ENCODE data around the gene CADM2. TPM values are rescaled to one million over a fixed set of nuclear protein-coding genes. Genes with fewer than 3 reads are reported as not detected.

The CADM2 gene
- total RNA-seq, 1 donor from 2014 or later = 6.8 TPM

DNA sequence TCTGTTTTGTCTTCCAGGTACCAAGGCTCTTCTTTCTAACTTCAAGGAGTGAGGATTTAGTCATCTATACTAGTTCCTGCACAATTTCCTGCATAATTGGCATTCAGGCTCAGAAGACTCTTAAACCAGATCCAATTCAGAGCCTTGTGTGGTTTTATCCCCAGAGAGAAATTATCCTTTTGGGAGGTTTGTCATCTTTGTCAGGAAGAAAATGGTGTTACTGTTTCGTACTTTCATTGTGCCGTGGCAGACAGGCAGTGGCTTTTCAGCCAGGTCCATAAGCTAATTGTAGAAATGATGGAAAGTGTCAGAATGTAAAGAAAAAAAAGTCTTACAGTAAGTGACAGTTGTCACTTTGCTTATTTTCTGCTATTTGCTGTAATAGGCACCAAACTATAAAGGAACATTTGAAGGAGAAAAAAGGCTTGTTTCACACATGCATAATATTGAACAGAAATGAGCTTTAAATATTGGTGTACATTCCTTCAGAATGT lies 82.8 kb downstream of the CADM2 start:
- Histone ChIP-seq H3K27ac (no peak overlapping the region), H3K27me3 (no peaks in the 10 kb centered on the region), H3K36me3 (no peaks in the 10 kb centered on the region), H4K20me1 (ENCODE audit: low read depth) (no peaks in the 10 kb centered on the region), H3K79me2 (ENCODE audit: low read depth) (no peaks in the 10 kb centered on the region), H3K9ac (no peak overlapping the region), H3K4me3 (no peak overlapping the region), H3F3A (ENCODE audit: low read depth) (no peaks in the 10 kb centered on the region), H3K4me2 (no peak overlapping the region), H3K9me3 (ENCODE audit: low read depth) (no peaks in the 10 kb centered on the region), H2AFZ (replicated peaks) (no peak overlapping the region), H3K4me1 (peaks cover 22% of the 10 kb centered on the region)
- H3K27me3 Mint-ChIP-seq (ENCODE audit: insufficient read depth, low read depth) = no peaks in the 10 kb centered on the region
- no peaks in the 10 kb centered on the region for H3K9me3 Mint-ChIP-seq
- H3K4me3 Mint-ChIP-seq = no peak overlapping the region
- H3K27ac Mint-ChIP-seq = no peak overlapping the region
- DNase-seq (ENCODE audit: low spot score) = no peak
- no peaks in the 10 kb centered on the region for H3K36me3 Mint-ChIP-seq
- H3K4me1 Mint-ChIP-seq = peaks cover 6% of the 10 kb centered on the region
- TF ChIP-seq EZH2 (IDR thresholded peaks at IDR 0.05) (no peak), EZH2phosphoT487 (IDR thresholded peaks at IDR 0.05) (no peak)
- TF ChIP-seq, protein P1, sequence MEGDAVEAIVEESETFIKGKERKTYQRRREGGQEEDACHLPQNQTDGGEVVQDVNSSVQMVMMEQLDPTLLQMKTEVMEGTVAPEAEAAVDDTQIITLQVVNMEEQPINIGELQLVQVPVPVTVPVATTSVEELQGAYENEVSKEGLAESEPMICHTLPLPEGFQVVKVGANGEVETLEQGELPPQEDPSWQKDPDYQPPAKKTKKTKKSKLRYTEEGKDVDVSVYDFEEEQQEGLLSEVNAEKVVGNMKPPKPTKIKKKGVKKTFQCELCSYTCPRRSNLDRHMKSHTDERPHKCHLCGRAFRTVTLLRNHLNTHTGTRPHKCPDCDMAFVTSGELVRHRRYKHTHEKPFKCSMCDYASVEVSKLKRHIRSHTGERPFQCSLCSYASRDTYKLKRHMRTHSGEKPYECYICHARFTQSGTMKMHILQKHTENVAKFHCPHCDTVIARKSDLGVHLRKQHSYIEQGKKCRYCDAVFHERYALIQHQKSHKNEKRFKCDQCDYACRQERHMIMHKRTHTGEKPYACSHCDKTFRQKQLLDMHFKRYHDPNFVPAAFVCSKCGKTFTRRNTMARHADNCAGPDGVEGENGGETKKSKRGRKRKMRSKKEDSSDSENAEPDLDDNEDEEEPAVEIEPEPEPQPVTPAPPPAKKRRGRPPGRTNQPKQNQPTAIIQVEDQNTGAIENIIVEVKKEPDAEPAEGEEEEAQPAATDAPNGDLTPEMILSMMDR (IDR thresholded peaks at IDR 0.05) = no peak

DNA sequence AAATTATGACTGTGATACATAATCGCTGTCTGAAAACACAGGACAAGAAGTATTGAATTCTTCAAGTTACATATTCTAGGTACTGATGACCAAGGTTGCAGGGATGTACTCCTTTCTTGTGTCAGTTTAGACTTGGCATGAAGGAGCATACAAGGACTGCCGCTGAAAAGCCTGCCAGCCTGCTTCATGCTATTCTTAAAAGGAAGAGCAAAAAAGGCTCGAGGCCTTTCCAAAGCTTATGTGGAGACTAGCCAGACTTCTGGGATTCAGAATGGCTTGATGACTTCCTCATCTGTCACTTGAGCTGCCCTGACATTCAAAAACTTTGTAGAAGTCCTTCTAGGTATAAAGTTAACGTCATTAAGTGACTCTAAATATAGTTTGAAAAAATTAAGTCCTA lies 92.0 kb downstream of the CADM2 start:
- Histone ChIP-seq H3F3A (ENCODE audit: low read depth) (no peaks in the 10 kb centered on the region), H2AFZ (replicated peaks) (no peak overlapping the region), H3K79me2 (ENCODE audit: low read depth) (no peaks in the 10 kb centered on the region), H3K9me3 (ENCODE audit: low read depth) (no peaks in the 10 kb centered on the region), H3K4me3 (no peak overlapping the region), H3K36me3 (no peaks in the 10 kb centered on the region), H3K9ac (no peak overlapping the region), H3K4me2 (no peak overlapping the region), H4K20me1 (ENCODE audit: low read depth) (no peaks in the 10 kb centered on the region), H3K27ac (no peak overlapping the region), H3K27me3 (no peaks in the 10 kb centered on the region), H3K4me1 (no peaks in the 10 kb centered on the region)
- no peak for TF ChIP-seq EZH2phosphoT487 (IDR thresholded peaks at IDR 0.05)
- TF ChIP-seq, protein P1 (IDR thresholded peaks at IDR 0.05) = no peak
- TF ChIP-seq EZH2 (IDR thresholded peaks at IDR 0.05) = no peak
- Mint-ChIP-seq H3K27me3 (ENCODE audit: insufficient read depth, low read depth) (no peaks in the 10 kb centered on the region), H3K27ac (no peak overlapping the region), H3K36me3 (no peaks in the 10 kb centered on the region), H3K9me3 (no peaks in the 10 kb centered on the region), H3K4me1 (no peaks in the 10 kb centered on the region), H3K4me3 (no peak overlapping the region)
- no peak for DNase-seq (ENCODE audit: low spot score)

DNA sequence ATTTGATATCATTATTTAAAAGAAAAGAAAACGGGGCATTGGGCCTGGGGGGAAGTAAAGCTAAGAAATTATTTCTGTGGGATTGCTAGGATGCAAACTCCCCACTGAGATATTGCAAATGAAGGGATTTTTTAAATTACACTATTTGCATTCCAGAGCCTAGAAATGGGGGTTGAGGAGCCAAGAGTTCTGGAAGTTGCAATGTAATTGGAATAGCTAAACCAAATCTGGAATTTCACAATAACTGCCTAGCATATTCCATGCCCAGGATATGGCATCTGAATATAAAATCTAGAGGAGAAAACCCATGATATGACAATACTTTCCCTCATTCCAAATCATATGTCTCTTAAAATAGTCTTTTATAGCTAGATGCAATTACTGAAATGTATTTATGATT lies 93.0 kb downstream of the CADM2 start:
- no peak overlapping the region for H3K4me3 ChIP-seq
- no peaks in the 10 kb centered on the region for H3K36me3 Mint-ChIP-seq

More for the DNA sequence above, 93.0 kb downstream of the CADM2 start:
- H3K27me3 Mint-ChIP-seq (ENCODE audit: insufficient read depth, low read depth) = no peaks in the 10 kb centered on the region
- H3K9ac ChIP-seq = no peak overlapping the region
- no peaks in the 10 kb centered on the region for H3K9me3 ChIP-seq (ENCODE audit: low read depth)
- no peak overlapping the region for H3K4me2 ChIP-seq
- H3K27ac Mint-ChIP-seq = no peak overlapping the region
- no peaks in the 10 kb centered on the region for H3K4me1 ChIP-seq
- H3K27ac ChIP-seq = no peak overlapping the region
- no peaks in the 10 kb centered on the region for H3K27me3 ChIP-seq
- H3K9me3 Mint-ChIP-seq = no peaks in the 10 kb centered on the region
- H3K4me1 Mint-ChIP-seq = no peaks in the 10 kb centered on the region
- no peaks in the 10 kb centered on the region for H3F3A ChIP-seq (ENCODE audit: low read depth)
- no peaks in the 10 kb centered on the region for H3K36me3 ChIP-seq
- no peaks in the 10 kb centered on the region for H3K79me2 ChIP-seq (ENCODE audit: low read depth)
- H2AFZ ChIP-seq (replicated peaks) = no peak overlapping the region
- no peak overlapping the region for H3K4me3 Mint-ChIP-seq
- no peak for DNase-seq (ENCODE audit: low spot score)
- no peaks in the 10 kb centered on the region for H4K20me1 ChIP-seq (ENCODE audit: low read depth)
- TF ChIP-seq EZH2phosphoT487 (IDR thresholded peaks at IDR 0.05) (no peak), EZH2 (IDR thresholded peaks at IDR 0.05) (no peak)
- TF ChIP-seq, protein P1 (IDR thresholded peaks at IDR 0.05) = no peak

Measured in neural progenitor cell (in vitro differentiated cells).